Naive B cell (primary cell): ENCODE measurements around the gene PDGFA. TPM values are rescaled to one million over a fixed set of nuclear protein-coding genes. Genes with fewer than 3 reads are reported as not detected.

Experiments used
- ATAC-seq, 2 donors: fragments of 150-1000 bp; cut with Tn5 transposase; 2 replicates each; pipeline ENCODE4 v1.10.0; 2021; ENCODE audit warnings: low read depth in 2 of 2, mild to moderate bottlenecking in 2 of 2, moderate library complexity in 2 of 2
- DNase-seq: peaks from one replicate; pipeline ENCODE4 v3.0.0; 2022
- H3K27ac Mint-ChIP-seq, 6 donors: one replicate each; pipeline ENCODE4 v1.8.0; 2020 to 2022; ENCODE audit warnings: mild to moderate bottlenecking in 6 of 6, mixed read lengths in 6 of 6, moderate library complexity in 5 of 6, inconsistent platforms in 2 of 6
- H3K27me3 Mint-ChIP-seq, 3 donors: one replicate each; pipeline ENCODE4 v1.8.0; 2021 to 2022; ENCODE audit warnings: mixed read lengths in 3 of 3, mild to moderate bottlenecking in 1 of 3
- H3K36me3 Mint-ChIP-seq, 2 donors: one replicate each; pipeline ENCODE4 v1.8.0; 2020 to 2022; ENCODE audit warnings: mixed read lengths in 2 of 2, inconsistent platforms in 1 of 2, mild to moderate bottlenecking in 1 of 2
- H3K4me1 Mint-ChIP-seq, 3 donors: one replicate each; pipeline ENCODE4 v1.8.0; 2020 to 2022; ENCODE audit warnings: mixed read lengths in 3 of 3, inconsistent platforms in 1 of 3, mild to moderate bottlenecking in 1 of 3, moderate library complexity in 1 of 3
- H3K4me3 Mint-ChIP-seq, 8 donors: one replicate each; pipeline ENCODE4 v1.8.0; 2020 to 2022; ENCODE audit warnings: mild to moderate bottlenecking in 8 of 8, mixed read lengths in 8 of 8, moderate library complexity in 8 of 8, inconsistent platforms in 2 of 8
- H3K9me3 Mint-ChIP-seq, 7 donors: one replicate each; pipeline ENCODE4 v1.8.0; 2020 to 2022; ENCODE audit warnings: mixed read lengths in 7 of 7, mild to moderate bottlenecking in 5 of 7, inconsistent platforms in 2 of 7, moderate library complexity in 1 of 7
- polyA plus RNA-seq, 6 donors: library from polyadenylated mRNA; unstranded; fragments of 300-500 nt; fragmentation: Illumina TruSeq; gene quantifications; one replicate each; pipeline ENCODE4 v1.2.3, GENCODE V29; 2021; ENCODE audit warnings: low read depth in 6 of 6

Gene PDGFA
- polyA plus RNA-seq, 6 donors from 2014 or later = 0.12 TPM; not detected in 5

DNA sequence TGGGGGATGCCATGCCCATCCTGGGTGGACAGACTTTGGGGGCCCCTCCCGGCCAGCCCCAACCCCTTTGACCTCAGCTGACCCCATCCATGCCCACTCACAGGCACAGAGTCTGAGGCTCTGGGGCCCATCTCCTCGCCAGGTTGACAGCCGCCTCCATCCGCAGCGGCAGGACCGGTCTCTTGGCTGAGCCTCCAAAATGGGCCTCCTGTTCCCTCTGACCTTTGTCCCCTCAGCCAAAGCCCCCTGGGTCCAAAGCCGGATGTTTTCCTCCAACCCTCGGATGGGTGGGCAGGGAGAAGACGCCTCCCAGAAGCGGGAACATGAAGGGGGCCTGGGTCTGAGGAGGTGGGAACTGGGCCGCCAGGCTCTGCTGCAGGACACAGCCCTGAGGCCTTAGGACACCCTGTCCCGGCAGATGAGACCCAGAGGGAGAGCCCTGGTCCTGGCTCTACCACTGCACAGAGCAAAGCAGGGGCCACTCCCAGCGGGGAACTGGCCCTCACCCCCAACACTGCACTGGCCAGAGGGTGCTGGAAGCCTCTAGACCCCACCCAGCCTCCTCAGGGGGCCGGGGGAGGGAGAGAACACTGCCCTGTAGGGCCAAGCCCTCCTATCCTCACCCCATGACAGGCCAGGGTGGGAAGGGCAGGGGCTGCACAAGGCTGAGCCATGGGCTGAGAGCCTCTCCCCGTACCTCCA lies 12.6 kb downstream of the PDGFA start:
- Mint-ChIP-seq H3K9me3 (no peaks in the 10 kb centered on the region), H3K4me3 (no peak overlapping the region), H3K4me1 (peaks cover 0 to 9% (median 1%) of the 10 kb centered on the region in 3 donors), H3K27me3 (no peaks in the 10 kb centered on the region), H3K27ac (no peak overlapping the region), H3K36me3 (no peaks in the 10 kb centered on the region)
- ATAC-seq (no peak), DNase-seq (no peak)

DNA sequence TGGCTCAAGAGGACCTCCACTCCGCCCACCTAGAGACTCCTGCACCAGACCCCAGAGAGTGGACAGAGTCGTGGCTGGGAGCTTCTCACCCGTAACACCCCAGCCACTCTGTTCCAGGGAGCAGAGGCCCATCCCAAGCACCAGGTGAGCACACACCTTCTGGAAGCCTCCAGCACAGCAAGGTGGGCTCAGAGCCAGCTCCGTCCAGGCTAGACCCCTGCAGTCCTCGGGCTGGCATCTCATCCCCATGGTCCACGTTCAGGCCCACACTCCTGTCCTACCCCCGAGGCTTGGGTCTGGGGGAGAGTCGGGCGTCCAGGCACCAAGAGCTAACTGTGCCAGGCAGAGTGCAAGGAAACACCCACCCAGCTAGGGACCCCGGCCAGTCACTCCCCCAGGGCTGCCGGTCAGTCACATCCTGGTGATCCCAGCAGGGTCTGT lies 13.2 kb downstream of the PDGFA start:
- Mint-ChIP-seq H3K9me3 (no peaks in the 10 kb centered on the region), H3K4me1 (peaks cover 0 to 9% (median 1%) of the 10 kb centered on the region in 3 donors), H3K4me3 (peak overlapping the region in 1 of 8 donors; percentile 5), H3K27ac (no peak overlapping the region), H3K27me3 (no peaks in the 10 kb centered on the region), H3K36me3 (no peaks in the 10 kb centered on the region)
- DNase-seq (no peak), ATAC-seq (no peak)

DNA sequence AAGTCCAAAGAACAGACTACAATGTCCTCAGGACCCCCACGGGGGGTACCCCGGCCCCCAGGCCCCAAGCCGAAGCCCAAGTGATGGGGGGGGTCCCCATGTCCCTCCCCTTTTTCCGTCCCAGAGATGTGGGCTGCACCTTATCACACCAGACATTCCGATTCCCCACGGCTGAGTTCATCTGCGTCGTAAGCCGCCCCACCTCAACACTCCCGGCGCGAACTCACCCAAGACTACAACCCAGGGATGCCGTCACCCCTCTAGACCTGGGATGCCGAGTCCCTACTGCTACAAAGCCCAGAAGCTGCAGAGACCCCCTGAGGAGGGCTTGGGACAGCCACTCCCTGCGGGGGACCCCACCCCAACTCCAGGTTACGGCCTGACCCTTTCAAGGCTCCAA lies 14.5 kb downstream of the PDGFA start:
- ATAC-seq (no peak), DNase-seq (no peak)
- no peaks in the 10 kb centered on the region for H3K9me3 Mint-ChIP-seq
- H3K27me3 Mint-ChIP-seq = no peaks in the 10 kb centered on the region
- H3K36me3 Mint-ChIP-seq = no peaks in the 10 kb centered on the region
- H3K27ac Mint-ChIP-seq = no peak overlapping the region
- peaks cover 0 to 9% (median 1%) of the 10 kb centered on the region in 3 donors for H3K4me1 Mint-ChIP-seq
- peak overlapping the region in 1 of 8 donors; percentile 39 for H3K4me3 Mint-ChIP-seq

DNA sequence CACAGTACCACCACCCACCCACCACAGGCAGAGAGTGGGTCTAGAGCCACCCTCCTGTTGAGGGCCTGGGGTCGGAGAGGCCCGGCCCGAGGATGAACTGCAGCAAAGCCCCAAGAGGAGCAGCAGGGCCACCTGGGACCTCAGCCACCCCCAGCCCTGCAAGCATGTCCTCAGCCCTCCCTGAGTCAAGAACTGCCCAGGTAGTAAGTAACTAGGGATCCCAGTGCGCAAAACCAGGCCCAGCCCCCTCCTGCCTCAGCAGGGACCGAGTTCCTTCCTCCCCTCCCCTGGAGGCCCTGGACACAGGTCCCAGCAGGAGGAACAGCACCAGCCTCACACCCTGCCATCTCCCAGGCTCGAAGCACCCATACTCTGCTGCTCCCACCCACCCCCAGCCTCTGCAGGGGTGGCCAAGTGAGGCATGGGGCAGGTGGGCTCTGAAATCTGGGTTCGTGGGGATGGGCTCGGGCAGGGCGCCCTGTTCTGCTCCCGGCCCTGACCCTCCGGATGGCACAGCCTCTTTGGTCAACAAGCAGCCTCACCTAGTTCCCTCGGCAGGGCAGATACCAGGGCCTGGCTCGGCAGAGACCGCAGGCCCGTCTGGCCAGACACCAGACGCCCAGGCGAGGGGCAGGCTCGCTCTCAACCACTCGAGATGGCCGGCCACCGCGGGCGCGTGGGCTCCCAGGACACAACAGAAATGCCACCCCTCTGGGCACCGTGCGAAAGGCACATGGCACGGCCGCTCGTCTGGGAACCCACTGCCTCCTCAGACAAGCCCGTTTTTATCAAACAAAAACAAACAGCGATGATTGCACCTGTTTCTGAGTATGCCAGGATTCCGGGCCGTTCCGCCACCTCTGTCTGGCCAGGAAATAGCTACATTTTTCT lies 15.2 kb downstream of the PDGFA start:
- Mint-ChIP-seq H3K9me3 (no peaks in the 10 kb centered on the region), H3K27ac (no peak overlapping the region), H3K36me3 (no peaks in the 10 kb centered on the region), H3K4me1 (peaks cover 0 to 9% (median 1%) of the 10 kb centered on the region in 3 donors), H3K27me3 (no peaks in the 10 kb centered on the region), H3K4me3 (no peak overlapping the region)
- DNase-seq = no peak
- no peak for ATAC-seq

DNA sequence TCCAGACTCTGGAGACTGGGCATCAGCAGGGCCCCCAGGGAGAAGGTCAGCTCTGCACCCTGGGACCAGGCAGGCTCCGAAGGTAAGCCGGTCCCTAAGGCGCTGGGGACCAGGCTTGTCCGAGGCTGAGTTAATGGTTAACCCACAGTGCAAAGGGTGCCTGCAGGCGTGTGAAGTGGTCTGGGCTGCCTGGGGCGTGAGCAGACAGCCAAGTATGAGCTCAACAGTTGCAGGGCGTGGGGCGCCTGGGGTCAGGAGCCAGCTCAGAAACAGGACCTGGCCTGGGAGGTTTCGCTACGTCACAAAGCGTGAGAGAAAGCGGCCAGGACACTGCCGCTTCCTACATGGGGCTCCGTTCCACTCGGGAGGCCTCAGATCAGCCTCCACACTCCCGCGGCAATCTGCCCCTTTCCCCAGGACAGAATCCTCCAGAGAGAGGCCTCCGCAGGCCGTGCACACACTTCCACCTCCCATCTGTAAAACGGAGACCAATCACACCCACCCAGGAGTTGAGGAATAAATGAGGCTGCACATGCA lies 16.0 kb downstream of the PDGFA start:
- Mint-ChIP-seq H3K4me1 (peaks cover 0 to 9% (median 1%) of the 10 kb centered on the region in 3 donors), H3K36me3 (no peaks in the 10 kb centered on the region), H3K27ac (no peak overlapping the region), H3K9me3 (no peaks in the 10 kb centered on the region), H3K4me3 (no peak overlapping the region), H3K27me3 (no peaks in the 10 kb centered on the region)
- no peak for ATAC-seq
- no peak for DNase-seq

DNA sequence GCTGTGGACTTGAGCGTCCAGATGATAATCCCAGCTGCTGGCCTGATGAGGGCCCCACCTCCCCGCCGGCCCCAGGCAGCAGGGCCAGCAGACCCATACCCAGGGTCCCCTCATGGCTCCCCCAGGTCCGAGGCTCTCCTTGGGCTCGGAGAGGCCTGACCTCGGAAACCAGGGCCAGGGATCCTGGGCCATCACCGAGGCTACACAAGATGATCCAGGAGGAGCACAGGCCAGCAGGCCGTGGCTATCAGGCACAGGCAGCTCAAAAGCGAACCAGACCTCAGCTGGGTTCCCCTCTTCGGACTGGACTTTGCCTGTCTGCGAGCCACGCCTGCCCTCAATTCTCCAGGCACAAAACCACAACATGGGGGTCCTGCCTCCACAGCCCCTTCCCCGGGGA lies 17.4 kb downstream of the PDGFA start:
- ATAC-seq (no peak), DNase-seq (no peak)
- no peak overlapping the region for H3K4me3 Mint-ChIP-seq
- H3K9me3 Mint-ChIP-seq = peaks cover 0 to 5% (median 0%) of the 10 kb centered on the region in 7 donors
- no peaks in the 10 kb centered on the region for H3K27me3 Mint-ChIP-seq
- H3K4me1 Mint-ChIP-seq = peaks cover 1 to 9% (median 4%) of the 10 kb centered on the region in 3 donors
- no peak overlapping the region for H3K27ac Mint-ChIP-seq
- H3K36me3 Mint-ChIP-seq = no peaks in the 10 kb centered on the region

DNA sequence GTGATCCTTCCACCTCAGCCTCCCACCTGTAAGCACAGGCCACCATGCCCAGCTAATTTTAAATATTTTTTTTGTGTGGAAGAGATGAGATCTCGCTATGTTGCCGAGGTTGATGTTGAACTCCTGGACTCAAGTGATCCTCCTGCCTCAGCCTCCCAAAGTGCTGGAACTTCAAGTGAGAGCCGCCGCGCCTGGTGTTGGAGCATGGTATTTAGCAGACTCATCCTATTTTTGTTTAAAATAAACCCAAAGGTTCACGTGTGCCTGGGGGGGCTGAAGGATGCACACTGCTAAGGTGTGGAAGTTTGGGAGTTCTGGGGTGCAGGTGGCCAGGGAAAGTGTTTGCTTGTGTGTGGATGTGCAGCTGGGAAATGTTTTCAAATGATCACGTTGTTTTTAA lies 18.1 kb downstream of the PDGFA start:
- DNase-seq = no peak
- H3K36me3 Mint-ChIP-seq = no peaks in the 10 kb centered on the region
- H3K27ac Mint-ChIP-seq = no peak overlapping the region
- no peak for ATAC-seq
- no peaks in the 10 kb centered on the region for H3K27me3 Mint-ChIP-seq
- no peak overlapping the region for H3K4me3 Mint-ChIP-seq
- H3K4me1 Mint-ChIP-seq = peaks cover 1 to 9% (median 4%) of the 10 kb centered on the region in 3 donors
- peaks cover 0 to 5% (median 0%) of the 10 kb centered on the region in 7 donors for H3K9me3 Mint-ChIP-seq

DNA sequence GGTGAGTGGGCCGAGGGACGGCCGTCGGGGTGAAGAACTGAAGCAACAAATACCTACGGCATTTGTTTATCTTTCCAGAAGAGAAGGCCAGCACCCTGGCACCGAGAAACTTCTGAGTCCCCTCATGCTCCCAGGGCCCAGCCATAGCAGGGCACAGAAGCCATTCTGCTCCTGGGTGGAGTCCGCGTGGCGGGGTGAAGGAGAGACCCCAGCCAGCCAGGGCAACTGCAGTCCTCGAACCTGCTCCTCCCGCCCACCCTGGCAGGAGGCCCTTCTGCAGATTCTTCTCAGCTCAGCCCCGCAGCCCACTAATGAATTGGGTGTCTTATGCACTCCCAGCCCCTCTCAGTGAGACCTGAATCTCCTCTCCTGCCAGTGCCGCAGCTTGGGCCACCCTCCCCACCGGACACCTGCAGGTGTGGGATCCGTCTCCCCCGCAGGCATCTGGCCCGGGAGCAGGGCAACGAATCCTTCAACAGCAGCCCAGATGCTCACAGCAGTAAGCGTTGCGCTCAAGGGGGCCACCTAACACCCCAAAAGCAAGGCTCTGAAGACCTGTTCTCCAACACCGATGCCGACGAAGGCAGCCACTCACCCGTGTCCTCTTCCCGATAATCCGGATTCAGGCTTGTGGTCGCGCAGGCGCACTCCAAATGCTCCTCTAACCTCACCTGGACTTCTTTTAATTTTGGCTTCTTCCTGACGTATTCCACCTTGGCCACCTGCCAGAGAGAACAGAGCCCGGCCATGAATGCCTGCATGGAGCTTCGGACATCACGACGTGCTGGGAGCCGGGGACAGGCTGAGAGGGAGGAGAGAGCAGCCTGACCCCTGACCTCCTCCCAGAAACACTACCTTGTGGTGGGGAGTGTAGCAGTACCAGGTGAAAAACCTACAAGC lies 18.9 kb downstream of the PDGFA start:
- Mint-ChIP-seq H3K27ac (peak overlapping the region in 1 of 6 donors; percentile 50), H3K36me3 (no peaks in the 10 kb centered on the region), H3K9me3 (peaks cover 0 to 5% (median 0%) of the 10 kb centered on the region in 7 donors), H3K4me3 (no peak overlapping the region), H3K4me1 (peaks cover 1 to 9% (median 4%) of the 10 kb centered on the region in 3 donors), H3K27me3 (no peaks in the 10 kb centered on the region)
- ATAC-seq = no peak
- no peak for DNase-seq

DNA sequence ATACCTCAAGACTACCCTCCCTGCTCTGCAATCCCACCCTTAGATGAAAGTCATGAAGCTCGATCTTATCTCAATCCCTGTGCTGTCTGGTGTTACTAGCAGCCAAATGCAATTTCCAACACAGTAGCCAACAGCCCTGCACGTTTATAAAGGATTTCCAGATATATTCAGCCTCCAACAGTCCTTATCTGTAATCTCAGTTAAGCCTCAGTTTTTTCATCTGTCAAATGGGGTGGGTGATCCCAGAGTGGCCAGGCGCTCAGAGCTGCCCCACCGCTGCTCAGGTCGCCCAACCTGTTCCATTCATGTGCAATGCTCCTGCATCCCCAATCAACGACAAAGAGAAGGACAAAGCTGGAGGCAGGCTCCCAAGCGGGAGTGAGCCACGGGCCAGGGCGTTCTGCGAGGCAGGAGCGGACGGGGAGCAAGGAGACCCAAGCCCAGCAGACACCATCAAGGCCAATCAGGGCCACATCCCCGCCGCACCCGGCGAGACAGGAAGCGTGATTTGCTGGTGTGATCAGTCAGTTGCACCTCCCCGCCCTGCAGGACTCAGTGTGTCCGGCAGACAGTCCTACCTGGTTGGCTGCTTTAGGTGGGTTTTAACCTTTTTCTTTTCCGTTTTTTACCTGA lies 19.7 kb downstream of the PDGFA start:
- Mint-ChIP-seq H3K27me3 (no peaks in the 10 kb centered on the region), H3K36me3 (no peaks in the 10 kb centered on the region), H3K27ac (no peak overlapping the region), H3K4me1 (peaks cover 1 to 9% (median 4%) of the 10 kb centered on the region in 3 donors), H3K9me3 (peaks cover 0 to 5% (median 0%) of the 10 kb centered on the region in 7 donors), H3K4me3 (no peak overlapping the region)
- ATAC-seq (no peak), DNase-seq (no peak)

DNA sequence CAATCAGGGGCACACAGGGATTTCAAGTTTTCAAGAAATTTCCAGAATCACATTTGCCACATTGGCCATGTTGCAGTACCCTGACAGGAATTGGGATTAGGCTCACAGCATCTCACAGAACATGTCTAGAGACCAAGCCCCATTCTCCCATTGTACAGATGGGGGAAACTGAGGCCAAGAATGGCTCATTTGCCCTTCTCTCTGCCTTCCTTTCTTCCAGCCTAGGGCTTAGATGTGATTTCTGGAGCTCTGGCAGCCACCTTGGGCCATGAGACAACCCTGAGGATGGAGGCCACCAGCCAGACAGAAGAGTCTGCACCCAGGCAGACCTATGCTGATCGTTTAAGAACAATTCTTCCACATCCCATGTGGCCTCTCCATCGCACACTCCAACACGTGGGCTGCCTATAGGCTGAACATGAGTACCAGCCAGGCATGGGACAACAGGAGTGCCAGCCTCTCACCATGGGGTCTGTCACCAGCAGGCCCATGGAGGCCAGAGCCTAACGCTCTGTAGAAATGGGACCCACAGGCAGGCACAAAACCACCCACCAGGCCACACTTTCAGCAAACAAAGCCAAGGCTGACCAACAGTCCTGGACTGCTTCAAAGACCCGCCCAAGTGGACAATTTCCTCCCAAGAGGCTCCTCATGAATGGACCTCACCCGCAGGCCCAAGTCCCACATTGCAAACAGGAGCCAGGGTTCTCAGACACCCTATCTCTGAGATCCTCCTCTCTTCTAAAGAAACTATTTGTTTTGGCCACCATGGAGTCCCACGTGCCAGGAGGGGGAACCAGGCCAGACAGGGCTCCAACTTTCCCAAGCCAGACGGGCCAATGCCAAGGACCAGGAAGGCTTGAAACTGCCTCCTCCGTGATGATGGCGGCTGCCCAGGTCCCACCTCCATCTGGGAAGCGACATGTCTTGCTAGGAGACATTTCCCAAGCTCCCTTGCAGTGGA lies 20.7 kb downstream of the PDGFA start:
- no peaks in the 10 kb centered on the region for H3K36me3 Mint-ChIP-seq
- peaks cover 0 to 5% (median 0%) of the 10 kb centered on the region in 7 donors for H3K9me3 Mint-ChIP-seq
- peaks cover 1 to 9% (median 4%) of the 10 kb centered on the region in 3 donors for H3K4me1 Mint-ChIP-seq
- ATAC-seq = no peak
- no peaks in the 10 kb centered on the region for H3K27me3 Mint-ChIP-seq
- no peak for DNase-seq
- peak overlapping the region in 1 of 6 donors; percentile 78 for H3K27ac Mint-ChIP-seq
- no peak overlapping the region for H3K4me3 Mint-ChIP-seq

DNA sequence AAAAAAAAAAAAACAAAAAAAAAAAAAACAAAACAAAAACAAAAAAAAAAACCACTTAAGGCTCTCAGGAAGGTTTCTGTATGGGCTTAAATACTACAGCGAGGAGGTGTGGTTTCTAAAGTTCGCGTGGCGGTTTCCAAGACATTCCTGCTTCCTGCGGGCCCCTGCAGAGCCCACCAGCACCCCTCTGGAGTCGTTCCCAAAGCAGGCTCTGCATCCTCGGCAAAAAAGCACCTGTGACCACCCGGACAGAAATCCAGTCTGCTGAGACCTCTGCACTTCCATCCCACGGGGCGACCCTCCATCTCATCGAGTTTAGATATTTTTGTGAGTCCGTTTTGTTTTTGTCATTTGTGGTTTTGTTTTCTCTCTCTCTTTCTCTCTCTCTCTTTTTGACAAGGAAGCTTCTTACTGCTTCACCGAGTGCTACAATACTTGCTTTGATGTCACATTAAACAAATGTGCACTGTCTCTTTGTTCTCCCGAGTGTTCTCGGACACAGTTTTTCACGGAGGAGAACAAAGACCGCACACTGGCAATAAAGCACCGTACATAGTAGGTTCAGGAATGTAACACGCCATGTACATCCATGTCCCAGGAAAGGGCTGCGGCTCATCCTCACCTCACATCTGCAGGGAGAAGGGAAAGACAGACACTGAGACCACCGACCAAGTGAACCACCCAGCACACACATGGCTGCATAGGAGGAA lies 21.5 kb downstream of the PDGFA start:
- DNase-seq (no peak), ATAC-seq (no peak)
- Mint-ChIP-seq H3K4me3 (no peak overlapping the region), H3K9me3 (peaks cover 0 to 5% (median 0%) of the 10 kb centered on the region in 7 donors), H3K4me1 (peaks cover 1 to 8% (median 4%) of the 10 kb centered on the region in 3 donors), H3K27ac (peak overlapping the region in 1 of 6 donors; percentile 21), H3K36me3 (no peaks in the 10 kb centered on the region), H3K27me3 (no peaks in the 10 kb centered on the region)
